ENCODE results near the gene APRT. TPM values are rescaled to one million over a fixed set of nuclear protein-coding genes. Genes with fewer than 3 reads are reported as not detected.
A peak's percentile ranks its signal among the peaks of the same experiment; 100 is the strongest.

APRT gene
- total and polyA plus RNA-seq, 10 of the 15 experiments (the other 5 are each of a cell fraction or from before 2014, with no cell fraction given), result 30.6 to 495 (median 166) TPM

DNA sequence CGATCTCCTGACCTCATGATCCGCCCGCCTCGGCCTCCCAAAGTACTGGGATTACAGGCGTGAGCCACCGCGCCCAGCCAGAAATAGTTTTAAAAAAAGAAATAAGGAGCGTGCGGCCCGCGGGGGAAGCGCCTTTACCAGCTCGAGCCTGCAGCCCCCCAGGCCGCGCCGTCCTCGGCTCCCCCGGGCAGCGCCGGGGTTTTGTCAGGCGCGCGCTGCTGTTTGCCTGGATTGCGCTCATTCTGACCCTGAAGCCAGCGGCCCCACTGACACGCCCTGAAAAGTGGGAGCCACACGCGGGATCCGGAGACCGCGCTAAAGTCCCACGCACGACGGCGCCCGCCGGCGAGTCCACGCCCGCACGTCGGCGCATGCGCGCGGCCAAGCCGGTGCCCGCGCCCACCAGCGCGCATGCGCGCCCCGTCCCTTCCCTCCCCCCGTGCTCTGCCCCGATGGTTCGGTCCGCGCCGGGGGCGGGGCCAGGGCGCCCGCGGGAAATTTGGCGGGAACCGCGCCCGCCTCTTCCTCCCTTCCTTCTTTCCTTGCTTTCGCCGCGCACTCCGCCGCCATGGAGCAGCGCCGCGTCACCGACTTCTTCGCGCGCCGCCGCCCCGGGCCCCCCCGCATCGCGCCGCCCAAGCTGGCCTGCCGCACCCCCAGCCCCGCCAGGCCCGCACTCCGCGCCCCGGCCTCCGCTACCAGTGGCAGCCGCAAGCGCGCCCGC, 8.3 kb downstream of the APRT start, which contains the start of gene CDT1 (continued):
- no peak for TF ChIP-seq SMAD5 (IDR thresholded peaks at IDR 0.05; ENCODE audit: low read depth)
- TF ChIP-seq, protein P1, sequence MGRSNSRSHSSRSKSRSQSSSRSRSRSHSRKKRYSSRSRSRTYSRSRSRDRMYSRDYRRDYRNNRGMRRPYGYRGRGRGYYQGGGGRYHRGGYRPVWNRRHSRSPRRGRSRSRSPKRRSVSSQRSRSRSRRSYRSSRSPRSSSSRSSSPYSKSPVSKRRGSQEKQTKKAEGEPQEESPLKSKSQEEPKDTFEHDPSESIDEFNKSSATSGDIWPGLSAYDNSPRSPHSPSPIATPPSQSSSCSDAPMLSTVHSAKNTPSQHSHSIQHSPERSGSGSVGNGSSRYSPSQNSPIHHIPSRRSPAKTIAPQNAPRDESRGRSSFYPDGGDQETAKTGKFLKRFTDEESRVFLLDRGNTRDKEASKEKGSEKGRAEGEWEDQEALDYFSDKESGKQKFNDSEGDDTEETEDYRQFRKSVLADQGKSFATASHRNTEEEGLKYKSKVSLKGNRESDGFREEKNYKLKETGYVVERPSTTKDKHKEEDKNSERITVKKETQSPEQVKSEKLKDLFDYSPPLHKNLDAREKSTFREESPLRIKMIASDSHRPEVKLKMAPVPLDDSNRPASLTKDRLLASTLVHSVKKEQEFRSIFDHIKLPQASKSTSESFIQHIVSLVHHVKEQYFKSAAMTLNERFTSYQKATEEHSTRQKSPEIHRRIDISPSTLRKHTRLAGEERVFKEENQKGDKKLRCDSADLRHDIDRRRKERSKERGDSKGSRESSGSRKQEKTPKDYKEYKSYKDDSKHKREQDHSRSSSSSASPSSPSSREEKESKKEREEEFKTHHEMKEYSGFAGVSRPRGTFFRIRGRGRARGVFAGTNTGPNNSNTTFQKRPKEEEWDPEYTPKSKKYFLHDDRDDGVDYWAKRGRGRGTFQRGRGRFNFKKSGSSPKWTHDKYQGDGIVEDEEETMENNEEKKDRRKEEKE (IDR thresholded peaks at IDR 0.05), result peak; percentile 84
- no peak for TF ChIP-seq SMAD1 (IDR thresholded peaks at IDR 0.05; ENCODE audit: low read depth, partially characterized antibody)
- peak; percentile 96 for TF ChIP-seq CHD1 (IDR thresholded peaks at IDR 0.05; ENCODE audit: low read depth, low read length)
- no peak for TF ChIP-seq PAX8 (IDR thresholded peaks at IDR 0.05)

DNA sequence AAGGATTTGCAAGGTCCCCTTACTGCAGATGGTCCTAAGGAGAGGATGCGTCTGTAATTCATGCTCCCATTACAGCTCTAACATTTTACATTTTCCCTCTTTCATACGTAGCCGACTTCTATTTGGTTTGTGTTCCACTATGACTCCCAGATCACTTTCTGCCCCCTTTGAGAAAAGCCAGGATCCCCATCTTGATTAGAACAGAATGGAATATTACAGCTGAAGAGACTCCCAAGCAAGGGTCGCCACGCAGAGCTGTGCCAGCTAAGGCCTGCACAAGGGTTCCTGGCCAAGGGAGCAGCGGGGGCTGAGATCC, 11.5 kb downstream of the APRT start:
- TF ChIP-seq POLR2A (IDR thresholded peaks at IDR 0.05; ENCODE audit: low read depth, low read length) (peak; percentile 43; the same call in 1 of the 2 replicates), BHLHE40 (IDR thresholded peaks at IDR 0.05; ENCODE audit: borderline replicate concordance in 1 of 2, low read depth in 2 of 2, low read length in 1 of 2) (no peak)
- ChIA-PET POLR2A (interaction anchor here (0.6 to 1.8 kb wide), 5 partner anchors 9 to 18 kb away, joined by 3 to 6 read pairs (median 3); partner anchors contain the start of genes APRT and PIEZO1), SMC1A (ENCODE audit: uncharacterized antibody, unreplicated experiment) (interaction anchor here (1.5 kb wide), 1 partner anchor 10 kb away, joined by 7 read pairs; no protein-coding TSS in a partner anchor), RAD21 (ENCODE audit: unreplicated experiment) (interaction anchor here (0.5 to 2.6 kb wide), 5 partner anchors 10 to 158 kb away, joined by 3 to 10 read pairs (median 3); no protein-coding TSS in a partner anchor), CTCF (interaction anchor here (1.3 to 3.2 kb wide), 5 partner anchors 13 to 63 kb away, joined by 3 to 15 read pairs (median 5); no protein-coding TSS in a partner anchor)
- Histone ChIP-seq H3K4me1 (ENCODE audit: control insufficient read depth, insufficient read depth, low read length) (peaks cover 17% of the 10 kb centered on the region), H3K27ac (ENCODE audit: control insufficient read depth, insufficient read depth) (no peak overlapping the region), H3K9ac (ENCODE audit: control insufficient read depth, insufficient read depth, low read length) (no peak overlapping the region), H3K4me2 (ENCODE audit: control insufficient read depth, insufficient read depth) (peak overlapping the region; percentile 30; the same call in 1 of the 2 replicates), H3K4me3 (no peak overlapping the region), H3K9me3 (replicated peaks; ENCODE audit: control insufficient read depth, insufficient read depth, low read length) (no peaks in the 10 kb centered on the region), H3K36me3 (ENCODE audit: control insufficient read depth in 2 of 2, insufficient read depth in 2 of 2, low read length in 1 of 2) (peaks cover 0 to under 1% of the 10 kb centered on the region in 2 experiments; a peak in 2 of 4 replicates), H3K79me2 (ENCODE audit: control insufficient read depth, insufficient read depth, low read length) (peaks cover 16% of the 10 kb centered on the region), H2AFZ (ENCODE audit: control insufficient read depth, low read depth, low read length) (peak overlapping the region; percentile 45), H4K20me1 (ENCODE audit: control insufficient read depth, insufficient read depth) (no peaks in the 10 kb centered on the region), H3K27me3 (replicated peaks in 1 of 2; ENCODE audit: control insufficient read depth in 2 of 2, insufficient read depth in 2 of 2, low read length in 1 of 2) (no peaks in the 10 kb centered on the region)
- no TSS peak for BruUV-seq (replicated peaks)
- intact Hi-C loops (cut with micrococcal nuclease; ENCODE audit: unreplicated experiment), result no loop called here
- 95% methylated on average over 6 of the region's 6 CpGs for WGBS (ENCODE audit: insufficient coverage, insufficient replicate concordance, low lambda C conversion rate, missing lambda C conversion rate)
- ATAC-seq, result no peak
- DNase-seq (ENCODE audit: low read depth, low spot score), result no peak
- FAIRE-seq, result no peak
- in situ Hi-C loops (cut with MboI), result no loop called here

Data from GM12878 (cell line).